GM19239 (cell line): ENCODE data around the gene DNM1L.
"Not testable (repeated sequence)": the region's sequence is repeated elsewhere in the genome, so short reads cannot be mapped to it uniquely, and the experiment has no call there.

Source experiments
- DNase-seq: peaks from one replicate; pipeline ENCODE4 v3.0.0; 2011; ENCODE audit warnings: low spot score; ENCODE audit not compliant: insufficient read length
- FAIRE-seq: peaks from 2 replicates; lab custom pipeline; 2011; peaks lifted over from hg19 to GRCh38; lab: Jason Lieb, UNC

Gene DNM1L

GRCh38 chr12:32693036-32693435 lies 13.9 kb downstream of the DNM1L start:
- FAIRE-seq, result no peak
- DNase-seq, result no peak

- DNase-seq, result no peak
- FAIRE-seq, result no peak
These were observed 16.7 kb downstream of the DNM1L start for GRCh38 chr12:32695787-32696186.

GRCh38 chr12:32697445-32697844 lies 18.3 kb downstream of the DNM1L start:
- FAIRE-seq, result no peak

GRCh38 chr12:32698285-32698684 lies 19.2 kb downstream of the DNM1L start:
- no peak for DNase-seq
- FAIRE-seq, result no peak

More at GRCh38 chr12:32697445-32697844, 18.3 kb downstream of the DNM1L start:
- no peak for DNase-seq

- DNase-seq, result not testable (repeated sequence)
These were observed 20.3 kb downstream of the DNM1L start for GRCh38 chr12:32699437-32699836.

GRCh38 chr12:32702473-32702872 lies 23.4 kb downstream of the DNM1L start:
- no peak for FAIRE-seq
- DNase-seq, result no peak

More at GRCh38 chr12:32699437-32699836, 20.3 kb downstream of the DNM1L start:
- not testable (repeated sequence) for FAIRE-seq

- no peak for FAIRE-seq
- no peak for DNase-seq
These were observed 23.8 kb downstream of the DNM1L start for GRCh38 chr12:32702946-32703345.

GRCh38 chr12:32705783-32706182 lies 26.7 kb downstream of the DNM1L start:
- no peak for DNase-seq
- no peak for FAIRE-seq

- DNase-seq (no peak), FAIRE-seq (no peak)
These were observed 27.4 kb downstream of the DNM1L start for GRCh38 chr12:32706335-32707024.

- DNase-seq (no peak), FAIRE-seq (no peak)
These were observed 29.8 kb downstream of the DNM1L start for GRCh38 chr12:32708926-32709325.

- DNase-seq (no peak), FAIRE-seq (no peak)
These were observed 35.7 kb downstream of the DNM1L start for GRCh38 chr12:32714772-32715171.

GRCh38 chr12:32718926-32719325 lies 39.8 kb downstream of the DNM1L start:
- DNase-seq, result no peak
- no peak for FAIRE-seq

- DNase-seq, FAIRE-seq: not testable (repeated sequence)
These were observed 46.2 kb downstream of the DNM1L start for GRCh38 chr12:32725308-32725707.

GRCh38 chr12:32726286-32726685 lies 47.2 kb downstream of the DNM1L start:
- no peak for FAIRE-seq
- no peak for DNase-seq

GRCh38 chr12:32727237-32727636 lies 48.1 kb downstream of the DNM1L start:
- DNase-seq (no peak), FAIRE-seq (peak; percentile 48)

GRCh38 chr12:32734952-32735351 lies 55.9 kb downstream of the DNM1L start:
- DNase-seq (no peak), FAIRE-seq (no peak)

- FAIRE-seq, result peak; percentile 35
- no peak for DNase-seq
These were observed 57.3 kb downstream of the DNM1L start for GRCh38 chr12:32736445-32736844.

GRCh38 chr12:32737715-32738114 lies 58.6 kb downstream of the DNM1L start:
- FAIRE-seq (no peak), DNase-seq (no peak)

- DNase-seq (no peak), FAIRE-seq (no peak)
These were observed 60.2 kb downstream of the DNM1L start for GRCh38 chr12:32739279-32739678.

GRCh38 chr12:32742133-32742532 lies 63.0 kb downstream of the DNM1L start:
- DNase-seq (no peak), FAIRE-seq (no peak)

GRCh38 chr12:32743264-32743663 lies 64.2 kb downstream of the DNM1L start:
- DNase-seq, result no peak
- no peak for FAIRE-seq

- FAIRE-seq, result no peak
These were observed 74.5 kb downstream of the DNM1L start for GRCh38 chr12:32753605-32754004.

More at GRCh38 chr12:32753605-32754004, 74.5 kb downstream of the DNM1L start:
- DNase-seq, result no peak
